ENCODE measurements around the gene GALNT14. TPM values are rescaled to one million over a fixed set of nuclear protein-coding genes. Genes with fewer than 3 reads are reported as not detected.

The GALNT14 gene
- total RNA-seq, 1 experiment from 2014 or later = 6.0 TPM

- no peak for TF ChIP-seq ZNF317 (CRISPR knock-in tag; IDR thresholded peaks at IDR 0.05; ENCODE audit: borderline replicate concordance, low read depth)
Observed at GRCh38 chr2:30974092-30974491, 164.1 kb downstream of the GALNT14 start (continued).

- ChIA-PET CTCF (interaction anchor here (0.7 to 1.5 kb wide), 3 partner anchors 9 to 256 kb away, joined by 3 to 7 read pairs (median 4); no protein-coding TSS in a partner anchor), POLR2A (interaction anchor here (0.6 kb wide), 1 partner anchor 318 kb away, joined by 3 read pairs; no protein-coding TSS in a partner anchor)
- no peaks in the 10 kb centered on the region for H3K4me1 Mint-ChIP-seq
Observed at GRCh38 chr2:30971231-30972025, 166.8 kb downstream of the GALNT14 start.

More at GRCh38 chr2:30971231-30972025, 166.8 kb downstream of the GALNT14 start:
- Mint-ChIP-seq H3K27me3 (ENCODE audit: low read depth) (no peaks in the 10 kb centered on the region), H3K36me3 (no peaks in the 10 kb centered on the region), H3K27ac (no peak overlapping the region), H3K9me3 (no peaks in the 10 kb centered on the region; the same call in 1 of the 2 replicates), H3K4me3 (no peak overlapping the region)
- ATAC-seq = no peak
- TF ChIP-seq SMAD4 (CRISPR knock-in tag; IDR thresholded peaks at IDR 0.05) = no peak
- no peak for TF ChIP-seq ARID4B (CRISPR knock-in tag; IDR thresholded peaks at IDR 0.05; ENCODE audit: borderline replicate concordance)
- no peak for TF ChIP-seq FOXP1 (CRISPR knock-in tag; IDR thresholded peaks at IDR 0.05; ENCODE audit: borderline replicate concordance)
- TF ChIP-seq ZNF416 (CRISPR knock-in tag; IDR thresholded peaks at IDR 0.05) = no peak
- TF ChIP-seq NFYB (CRISPR knock-in tag; conservative IDR thresholded peaks at IDR 0.05; ENCODE audit: low read depth) = no peak
- no peak for TF ChIP-seq AFF4 (CRISPR knock-in tag; IDR thresholded peaks at IDR 0.05; ENCODE audit: borderline replicate concordance)
- TF ChIP-seq ZSCAN18 (CRISPR knock-in tag; IDR thresholded peaks at IDR 0.05) = no peak
- TF ChIP-seq FOXP4 (CRISPR knock-in tag; IDR thresholded peaks at IDR 0.05) = no peak
- no peak for TF ChIP-seq KAT7 (CRISPR knock-in tag; IDR thresholded peaks at IDR 0.05; ENCODE audit: borderline replicate concordance)
- TF ChIP-seq ZNF512 (CRISPR knock-in tag; IDR thresholded peaks at IDR 0.05; ENCODE audit: borderline replicate concordance) = no peak
- no peak for TF ChIP-seq HMGXB4 (CRISPR knock-in tag; IDR thresholded peaks at IDR 0.05)
- TF ChIP-seq E2F1 (CRISPR knock-in tag; IDR thresholded peaks at IDR 0.05) = no peak
- no peak for DNase-seq (ENCODE audit: low spot score)
